ENCODE measurements around the gene FRY. TPM values are rescaled to one million over a fixed set of nuclear protein-coding genes. Genes with fewer than 3 reads are reported as not detected.

FRY gene
- total and polyA plus RNA-seq, 2 of the 13 experiments (the other 11 are each of a cell fraction or from before 2014, with no cell fraction given) = 8.2 to 13.1 TPM

DNA sequence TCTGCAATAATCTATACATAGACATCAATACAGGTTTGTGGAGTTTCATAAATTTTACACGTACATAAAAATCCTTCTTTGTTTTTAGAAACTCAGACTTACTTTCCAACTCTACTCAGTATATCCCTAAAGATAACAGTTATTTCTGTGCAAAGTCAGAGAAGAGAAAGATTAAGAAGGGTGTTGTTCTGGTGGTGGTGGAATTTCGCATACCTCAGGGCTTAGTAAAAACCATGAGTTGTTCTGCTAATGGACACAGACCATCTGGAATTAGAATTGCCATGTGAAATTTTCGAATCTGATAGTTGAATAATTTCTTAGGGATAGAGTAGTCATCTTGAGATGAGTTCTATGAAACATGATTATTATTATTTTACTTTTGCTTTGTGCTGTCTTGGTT is 180.8 kb downstream of the FRY start:
- Histone ChIP-seq H3K27ac (ENCODE audit: extremely low read length, insufficient read depth, low read length) (no peak overlapping the region), H2AFZ (ENCODE audit: low read length) (no peak overlapping the region), H3K79me2 (ENCODE audit: insufficient read depth, low read length) (no peaks in the 10 kb centered on the region), H3K36me3 (replicated peaks in 1 of 2; ENCODE audit: control insufficient read depth in 1 of 2, insufficient read depth in 2 of 2, low read length in 2 of 2) (peaks cover 12 to 48% of the 10 kb centered on the region in 2 experiments), H3K4me3 (replicated peaks in 1 of 3; ENCODE audit: insufficient read depth in 1 of 3, low read depth in 2 of 3, low read length in 3 of 3) (no peak overlapping the region), H3K9ac (ENCODE audit: insufficient read depth, low read depth, low read length) (no peak overlapping the region), H3K4me2 (ENCODE audit: low read depth, low read length) (no peak overlapping the region), H3K9me3 (ENCODE audit: low read length) (no peaks in the 10 kb centered on the region), H3K27me3 (ENCODE audit: control insufficient read depth in 1 of 2, insufficient read depth in 2 of 2, low read length in 2 of 2) (no peaks in the 10 kb centered on the region), H4K20me1 (ENCODE audit: insufficient read depth, low read length) (no peaks in the 10 kb centered on the region), H3K4me1 (ENCODE audit: insufficient read depth, low read length) (no peaks in the 10 kb centered on the region)
- no peak for DNase-seq (ENCODE audit: low spot score)
- 86% methylated on average over 3 of the region's 3 CpGs for WGBS (ENCODE audit: low lambda C conversion rate)
- intact Hi-C loops (cut with micrococcal nuclease; ENCODE audit: unreplicated experiment) = no loop called here
- BruUV-seq (replicated peaks) = no TSS peak
- FAIRE-seq = no peak
- CTCF ChIA-PET (ENCODE audit: low intra/inter-chr PET ratio, low total read pairs) = no interaction called here
- no peak for ATAC-seq
- no peak for TF ChIP-seq SRSF9 (IDR thresholded peaks at IDR 0.05; ENCODE audit: borderline replicate concordance, insufficient read depth, low read depth, low read length, poor library complexity, severe bottlenecking)
- TF ChIP-seq ZEB1 (IDR thresholded peaks at IDR 0.05; ENCODE audit: insufficient replicate concordance, low read depth) = no peak
- TF ChIP-seq, protein P1, sequence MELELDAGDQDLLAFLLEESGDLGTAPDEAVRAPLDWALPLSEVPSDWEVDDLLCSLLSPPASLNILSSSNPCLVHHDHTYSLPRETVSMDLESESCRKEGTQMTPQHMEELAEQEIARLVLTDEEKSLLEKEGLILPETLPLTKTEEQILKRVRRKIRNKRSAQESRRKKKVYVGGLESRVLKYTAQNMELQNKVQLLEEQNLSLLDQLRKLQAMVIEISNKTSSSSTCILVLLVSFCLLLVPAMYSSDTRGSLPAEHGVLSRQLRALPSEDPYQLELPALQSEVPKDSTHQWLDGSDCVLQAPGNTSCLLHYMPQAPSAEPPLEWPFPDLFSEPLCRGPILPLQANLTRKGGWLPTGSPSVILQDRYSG (CRISPR knock-in tag; IDR thresholded peaks at IDR 0.05) = no peak
- TF ChIP-seq ZC3H13 (CRISPR knock-in tag; IDR thresholded peaks at IDR 0.05) = no peak
- TF ChIP-seq NR2F2 (IDR thresholded peaks at IDR 0.05; ENCODE audit: borderline replicate concordance, low read depth) = no peak
- no peak for TF ChIP-seq PLRG1 (conservative IDR thresholded peaks at IDR 0.05)
- TF ChIP-seq, protein P2, sequence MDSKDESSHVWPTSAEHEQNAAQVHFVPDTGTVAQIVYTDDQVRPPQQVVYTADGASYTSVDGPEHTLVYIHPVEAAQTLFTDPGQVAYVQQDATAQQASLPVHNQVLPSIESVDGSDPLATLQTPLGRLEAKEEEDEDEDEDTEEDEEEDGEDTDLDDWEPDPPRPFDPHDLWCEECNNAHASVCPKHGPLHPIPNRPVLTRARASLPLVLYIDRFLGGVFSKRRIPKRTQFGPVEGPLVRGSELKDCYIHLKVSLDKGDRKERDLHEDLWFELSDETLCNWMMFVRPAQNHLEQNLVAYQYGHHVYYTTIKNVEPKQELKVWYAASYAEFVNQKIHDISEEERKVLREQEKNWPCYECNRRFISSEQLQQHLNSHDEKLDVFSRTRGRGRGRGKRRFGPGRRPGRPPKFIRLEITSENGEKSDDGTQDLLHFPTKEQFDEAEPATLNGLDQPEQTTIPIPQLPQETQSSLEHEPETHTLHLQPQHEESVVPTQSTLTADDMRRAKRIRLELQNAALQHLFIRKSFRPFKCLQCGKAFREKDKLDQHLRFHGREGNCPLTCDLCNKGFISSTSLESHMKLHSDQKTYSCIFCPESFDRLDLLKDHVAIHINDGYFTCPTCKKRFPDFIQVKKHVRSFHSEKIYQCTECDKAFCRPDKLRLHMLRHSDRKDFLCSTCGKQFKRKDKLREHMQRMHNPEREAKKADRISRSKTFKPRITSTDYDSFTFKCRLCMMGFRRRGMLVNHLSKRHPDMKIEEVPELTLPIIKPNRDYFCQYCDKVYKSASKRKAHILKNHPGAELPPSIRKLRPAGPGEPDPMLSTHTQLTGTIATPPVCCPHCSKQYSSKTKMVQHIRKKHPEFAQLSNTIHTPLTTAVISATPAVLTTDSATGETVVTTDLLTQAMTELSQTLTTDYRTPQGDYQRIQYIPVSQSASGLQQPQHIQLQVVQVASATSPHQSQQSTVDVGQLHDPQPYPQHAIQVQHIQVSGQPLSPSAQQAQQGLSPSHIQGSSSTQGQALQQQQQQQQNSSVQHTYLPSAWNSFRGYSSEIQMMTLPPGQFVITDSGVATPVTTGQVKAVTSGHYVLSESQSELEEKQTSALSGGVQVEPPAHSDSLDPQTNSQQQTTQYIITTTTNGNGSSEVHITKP (CRISPR knock-in tag; IDR thresholded peaks at IDR 0.05; ENCODE audit: low read depth) = no peak
- TF ChIP-seq AGO1 (IDR thresholded peaks at IDR 0.05; ENCODE audit: low read depth, low read length, poor library complexity, severe bottlenecking) = no peak
- no peak for TF ChIP-seq NR1H2 (CRISPR knock-in tag; IDR thresholded peaks at IDR 0.05; ENCODE audit: borderline replicate concordance, low read depth)
- TF ChIP-seq ZNF563 (CRISPR knock-in tag; IDR thresholded peaks at IDR 0.05) = no peak
- TF ChIP-seq HNF4A (CRISPR knock-in tag; IDR thresholded peaks at IDR 0.05) = no peak
- no peak for TF ChIP-seq ZNF33B (CRISPR knock-in tag; IDR thresholded peaks at IDR 0.05)
- TF ChIP-seq NFE2L1 (CRISPR knock-in tag; IDR thresholded peaks at IDR 0.05; ENCODE audit: borderline replicate concordance) = no peak
- POLR2A ChIA-PET = no interaction called here
- in situ Hi-C loops (cut with HindIII; ENCODE audit: extremely low pct_ligation_motif_present, low pct_unique_long_range_greater_than_20kb) = no loop called here

All from HepG2 (cell line).